ENCODE results near the gene HES4.

DNA sequence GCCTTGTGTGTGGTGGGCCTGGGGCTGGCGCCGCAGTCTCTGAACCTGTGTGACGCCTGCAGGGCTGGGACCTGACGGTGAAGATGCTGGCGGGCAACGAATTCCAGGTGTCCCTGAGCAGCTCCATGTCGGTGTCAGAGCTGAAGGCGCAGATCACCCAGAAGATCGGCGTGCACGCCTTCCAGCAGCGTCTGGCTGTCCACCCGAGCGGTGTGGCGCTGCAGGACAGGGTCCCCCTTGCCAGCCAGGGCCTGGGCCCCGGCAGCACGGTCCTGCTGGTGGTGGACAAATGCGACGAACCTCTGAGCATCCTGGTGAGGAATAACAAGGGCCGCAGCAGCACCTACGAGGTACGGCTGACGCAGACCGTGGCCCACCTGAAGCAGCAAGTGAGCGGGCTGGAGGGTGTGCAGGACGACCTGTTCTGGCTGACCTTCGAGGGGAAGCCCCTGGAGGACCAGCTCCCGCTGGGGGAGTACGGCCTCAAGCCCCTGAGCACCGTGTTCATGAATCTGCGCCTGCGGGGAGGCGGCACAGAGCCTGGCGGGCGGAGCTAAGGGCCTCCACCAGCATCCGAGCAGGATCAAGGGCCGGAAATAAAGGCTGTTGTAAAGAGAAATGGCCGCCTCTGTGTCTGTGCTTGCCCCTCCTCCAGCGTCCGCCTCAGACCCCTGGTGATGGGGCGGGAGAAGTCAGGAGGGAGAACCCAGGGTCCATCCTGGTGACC is 14.2 kb upstream of the HES4 start:
- TF ChIP-seq NRF1 (conservative IDR thresholded peaks at IDR 0.05; ENCODE audit: low read depth, low read length) (no peak), POLR2A (IDR thresholded peaks at IDR 0.05; ENCODE audit: low read depth, low read length) (peak; percentile 29; the same call in 1 of the 2 replicates), ZZZ3 (IDR thresholded peaks at IDR 0.05; ENCODE audit: control insufficient read depth, insufficient read length, low read depth) (no peak), POLR2AphosphoS5 (IDR thresholded peaks at IDR 0.05; ENCODE audit: low read length) (no peak; the same call in 1 of the 2 replicates)

All from GM12878 (cell line).